NB4 (cell line): ENCODE data around the gene P3R3URF.

Source experiments
- MYC ChIP-seq: IDR thresholded peaks from 2 replicates; pipeline ENCODE4 v1.6.1; 2011; ENCODE audit warnings: low read depth, low read length
- POLR2A ChIP-seq: IDR thresholded peaks from 2 replicates; pipeline ENCODE4 v1.6.1; 2011; ENCODE audit warnings: mild to moderate bottlenecking; ENCODE audit not compliant: insufficient read length; ENCODE audit errors: extremely low read depth
- TF ChIP-seq, protein P1 (sequence below): IDR thresholded peaks from one replicate; pipeline ENCODE4 v1.5.1; 2012; ENCODE audit warnings: low read depth, low read length
- TF ChIP-seq, protein P2 (sequence below): IDR thresholded peaks from 2 replicates; pipeline ENCODE4 v1.6.1; 2011; ENCODE audit warnings: low read depth, low read length

DNA sequence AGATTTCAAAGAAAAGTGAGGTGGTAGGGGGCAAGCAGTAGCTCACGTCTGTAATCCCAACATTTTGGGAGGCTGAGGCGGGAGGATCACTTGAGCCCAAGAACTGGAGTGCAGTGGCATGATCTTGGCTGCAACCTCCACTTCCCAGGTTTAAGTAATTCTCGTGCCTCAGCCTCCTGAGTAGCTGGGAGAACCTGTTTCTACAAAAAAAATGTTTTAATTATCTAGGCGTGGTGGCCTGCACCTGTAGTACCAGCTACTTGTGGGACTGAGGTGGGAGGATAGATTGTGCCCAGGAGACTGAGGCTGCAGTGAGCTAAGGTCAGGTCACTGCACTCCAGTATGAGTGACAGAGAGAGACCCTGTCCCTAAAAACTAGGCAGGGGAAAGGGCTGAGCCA is 4.0 kb downstream of the P3R3URF start:
- TF ChIP-seq, protein P1, sequence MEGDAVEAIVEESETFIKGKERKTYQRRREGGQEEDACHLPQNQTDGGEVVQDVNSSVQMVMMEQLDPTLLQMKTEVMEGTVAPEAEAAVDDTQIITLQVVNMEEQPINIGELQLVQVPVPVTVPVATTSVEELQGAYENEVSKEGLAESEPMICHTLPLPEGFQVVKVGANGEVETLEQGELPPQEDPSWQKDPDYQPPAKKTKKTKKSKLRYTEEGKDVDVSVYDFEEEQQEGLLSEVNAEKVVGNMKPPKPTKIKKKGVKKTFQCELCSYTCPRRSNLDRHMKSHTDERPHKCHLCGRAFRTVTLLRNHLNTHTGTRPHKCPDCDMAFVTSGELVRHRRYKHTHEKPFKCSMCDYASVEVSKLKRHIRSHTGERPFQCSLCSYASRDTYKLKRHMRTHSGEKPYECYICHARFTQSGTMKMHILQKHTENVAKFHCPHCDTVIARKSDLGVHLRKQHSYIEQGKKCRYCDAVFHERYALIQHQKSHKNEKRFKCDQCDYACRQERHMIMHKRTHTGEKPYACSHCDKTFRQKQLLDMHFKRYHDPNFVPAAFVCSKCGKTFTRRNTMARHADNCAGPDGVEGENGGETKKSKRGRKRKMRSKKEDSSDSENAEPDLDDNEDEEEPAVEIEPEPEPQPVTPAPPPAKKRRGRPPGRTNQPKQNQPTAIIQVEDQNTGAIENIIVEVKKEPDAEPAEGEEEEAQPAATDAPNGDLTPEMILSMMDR, result no peak
- TF ChIP-seq MYC (no peak), POLR2A (no peak)
- TF ChIP-seq, protein P2, sequence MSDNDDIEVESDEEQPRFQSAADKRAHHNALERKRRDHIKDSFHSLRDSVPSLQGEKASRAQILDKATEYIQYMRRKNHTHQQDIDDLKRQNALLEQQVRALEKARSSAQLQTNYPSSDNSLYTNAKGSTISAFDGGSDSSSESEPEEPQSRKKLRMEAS, result no peak
